Ishikawa (cell line): ENCODE data around the gene KCNIP3.

ENCODE experiments used
- CREB1 ChIP-seq: IDR thresholded peaks from 2 replicates; pipeline ENCODE4 v1.6.1; 2012; ENCODE audit warnings: low read depth
- EGR1 ChIP-seq: IDR thresholded peaks from 2 replicates; pipeline ENCODE4 v1.6.1; 2012
- EP300 ChIP-seq: IDR thresholded peaks from 2 replicates; pipeline ENCODE4 v1.6.1; 2012; ENCODE audit warnings: borderline replicate concordance
- FOXM1 ChIP-seq: IDR thresholded peaks from 2 replicates; pipeline ENCODE4 v1.6.1; 2012; ENCODE audit warnings: low read depth, borderline replicate concordance
- RAD21 ChIP-seq: IDR thresholded peaks from 2 replicates; pipeline ENCODE4 v1.6.1; 2012; ENCODE audit warnings: low read depth
- TAF1 ChIP-seq: IDR thresholded peaks from 2 replicates; pipeline ENCODE4 v1.6.1; 2012; ENCODE audit warnings: low read depth, mild to moderate bottlenecking
- TEAD4 ChIP-seq: IDR thresholded peaks from 2 replicates; pipeline ENCODE4 v1.6.1; 2012
- TF ChIP-seq, protein P1 (sequence below): IDR thresholded peaks from 2 replicates; pipeline ENCODE4 v1.6.1; 2012; ENCODE audit warnings: low read depth, mild to moderate bottlenecking
- TF ChIP-seq, protein P2 (sequence below): IDR thresholded peaks from 2 replicates; pipeline ENCODE4 v1.6.1; 2012

DNA sequence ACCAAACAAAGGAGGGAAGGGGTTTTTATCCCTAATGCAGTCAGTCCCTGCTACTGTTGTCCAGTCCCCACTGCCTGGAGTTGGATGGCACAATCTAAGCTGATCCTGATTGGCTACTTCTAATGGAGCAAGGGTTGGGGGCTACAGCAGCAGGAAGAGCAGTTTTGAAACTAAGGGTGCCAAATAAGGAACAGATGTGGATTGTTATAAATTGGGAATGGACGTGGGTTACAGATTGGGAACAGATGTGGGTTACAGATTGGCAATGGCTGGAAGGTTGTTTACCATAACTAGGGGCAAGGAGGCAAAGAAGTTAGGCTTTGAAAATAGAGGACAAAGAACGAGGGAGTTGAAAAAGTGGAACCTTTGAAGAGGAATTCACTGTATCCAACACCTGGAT lies 38.9 kb upstream of the KCNIP3 start:
- TF ChIP-seq, protein P1, sequence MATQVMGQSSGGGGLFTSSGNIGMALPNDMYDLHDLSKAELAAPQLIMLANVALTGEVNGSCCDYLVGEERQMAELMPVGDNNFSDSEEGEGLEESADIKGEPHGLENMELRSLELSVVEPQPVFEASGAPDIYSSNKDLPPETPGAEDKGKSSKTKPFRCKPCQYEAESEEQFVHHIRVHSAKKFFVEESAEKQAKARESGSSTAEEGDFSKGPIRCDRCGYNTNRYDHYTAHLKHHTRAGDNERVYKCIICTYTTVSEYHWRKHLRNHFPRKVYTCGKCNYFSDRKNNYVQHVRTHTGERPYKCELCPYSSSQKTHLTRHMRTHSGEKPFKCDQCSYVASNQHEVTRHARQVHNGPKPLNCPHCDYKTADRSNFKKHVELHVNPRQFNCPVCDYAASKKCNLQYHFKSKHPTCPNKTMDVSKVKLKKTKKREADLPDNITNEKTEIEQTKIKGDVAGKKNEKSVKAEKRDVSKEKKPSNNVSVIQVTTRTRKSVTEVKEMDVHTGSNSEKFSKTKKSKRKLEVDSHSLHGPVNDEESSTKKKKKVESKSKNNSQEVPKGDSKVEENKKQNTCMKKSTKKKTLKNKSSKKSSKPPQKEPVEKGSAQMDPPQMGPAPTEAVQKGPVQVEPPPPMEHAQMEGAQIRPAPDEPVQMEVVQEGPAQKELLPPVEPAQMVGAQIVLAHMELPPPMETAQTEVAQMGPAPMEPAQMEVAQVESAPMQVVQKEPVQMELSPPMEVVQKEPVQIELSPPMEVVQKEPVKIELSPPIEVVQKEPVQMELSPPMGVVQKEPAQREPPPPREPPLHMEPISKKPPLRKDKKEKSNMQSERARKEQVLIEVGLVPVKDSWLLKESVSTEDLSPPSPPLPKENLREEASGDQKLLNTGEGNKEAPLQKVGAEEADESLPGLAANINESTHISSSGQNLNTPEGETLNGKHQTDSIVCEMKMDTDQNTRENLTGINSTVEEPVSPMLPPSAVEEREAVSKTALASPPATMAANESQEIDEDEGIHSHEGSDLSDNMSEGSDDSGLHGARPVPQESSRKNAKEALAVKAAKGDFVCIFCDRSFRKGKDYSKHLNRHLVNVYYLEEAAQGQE: no peak
- TF ChIP-seq FOXM1 (no peak), EP300 (no peak), CREB1 (no peak), EGR1 (no peak), TAF1 (no peak), RAD21 (no peak), TEAD4 (no peak)
- TF ChIP-seq, protein P2, sequence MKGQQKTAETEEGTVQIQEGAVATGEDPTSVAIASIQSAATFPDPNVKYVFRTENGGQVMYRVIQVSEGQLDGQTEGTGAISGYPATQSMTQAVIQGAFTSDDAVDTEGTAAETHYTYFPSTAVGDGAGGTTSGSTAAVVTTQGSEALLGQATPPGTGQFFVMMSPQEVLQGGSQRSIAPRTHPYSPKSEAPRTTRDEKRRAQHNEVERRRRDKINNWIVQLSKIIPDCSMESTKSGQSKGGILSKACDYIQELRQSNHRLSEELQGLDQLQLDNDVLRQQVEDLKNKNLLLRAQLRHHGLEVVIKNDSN: no peak
